GM19193 (cell line): ENCODE data around the gene CDH13.

Source experiments
- POLR2A ChIP-seq: IDR thresholded peaks from 4 replicates; pipeline ENCODE4 v1.6.1; 2011; ENCODE audit not compliant: insufficient read depth, insufficient read length; ENCODE audit errors: extremely low read depth

The CDH13 gene

DNA sequence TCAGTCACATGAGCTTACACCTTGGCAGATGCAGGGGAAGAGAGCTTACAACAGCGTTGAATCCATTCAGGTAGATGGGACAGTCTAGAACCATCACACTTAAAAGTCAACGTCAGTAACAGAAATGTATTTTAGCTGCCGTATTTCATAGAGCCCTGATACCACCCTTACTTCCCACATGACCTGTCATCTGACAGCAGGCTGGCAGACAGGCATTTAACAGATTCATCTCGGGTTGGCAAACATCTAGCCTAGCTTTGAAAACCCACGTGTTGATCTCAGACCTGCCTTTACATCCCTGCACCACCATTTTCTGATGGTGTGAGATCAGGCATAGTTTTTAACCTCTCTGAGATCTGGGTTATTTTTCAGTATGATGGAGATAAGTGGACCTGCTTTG lies 1003.1 kb downstream of the CDH13 start:
- TF ChIP-seq POLR2A = no peak

DNA sequence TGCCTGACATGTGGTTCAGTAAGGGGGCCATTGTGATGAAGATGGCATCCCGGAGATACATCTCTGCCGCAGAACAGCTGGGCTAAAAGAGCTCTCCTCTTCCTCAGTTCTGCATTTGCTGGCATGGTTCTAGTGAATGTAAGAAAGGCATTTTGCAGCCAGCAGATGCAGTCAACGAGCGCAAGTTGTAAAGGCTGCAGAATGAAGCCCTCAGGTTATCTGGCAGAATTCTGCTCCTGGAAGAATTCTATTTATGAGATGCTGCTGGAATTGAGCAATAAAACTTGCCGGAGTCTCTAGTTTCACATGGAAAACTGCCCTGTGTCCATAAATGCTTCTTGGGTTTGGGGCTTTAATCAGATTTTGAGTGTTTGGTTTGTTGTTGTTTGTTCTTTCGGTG lies 1004.2 kb downstream of the CDH13 start:
- no peak for TF ChIP-seq POLR2A

DNA sequence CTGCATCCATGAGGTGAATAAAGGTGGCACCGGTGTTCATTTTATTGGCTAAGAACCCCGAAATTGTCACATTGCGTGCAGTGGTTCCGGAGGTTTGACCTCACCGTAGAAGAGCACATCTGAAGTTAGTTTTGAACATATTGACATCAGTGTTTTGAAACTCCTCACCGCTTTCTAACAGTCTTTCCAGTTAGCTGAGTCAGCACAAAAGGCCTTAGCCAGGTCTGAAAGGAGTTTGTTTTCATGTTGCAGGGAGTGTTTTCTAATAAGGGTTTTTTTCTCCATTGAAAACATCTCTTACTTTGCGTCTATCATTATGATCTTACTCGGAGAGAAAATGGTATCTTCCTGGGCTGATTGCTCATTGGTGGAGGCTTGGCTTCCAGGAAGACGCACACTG lies 1006.5 kb downstream of the CDH13 start:
- no peak for TF ChIP-seq POLR2A

DNA sequence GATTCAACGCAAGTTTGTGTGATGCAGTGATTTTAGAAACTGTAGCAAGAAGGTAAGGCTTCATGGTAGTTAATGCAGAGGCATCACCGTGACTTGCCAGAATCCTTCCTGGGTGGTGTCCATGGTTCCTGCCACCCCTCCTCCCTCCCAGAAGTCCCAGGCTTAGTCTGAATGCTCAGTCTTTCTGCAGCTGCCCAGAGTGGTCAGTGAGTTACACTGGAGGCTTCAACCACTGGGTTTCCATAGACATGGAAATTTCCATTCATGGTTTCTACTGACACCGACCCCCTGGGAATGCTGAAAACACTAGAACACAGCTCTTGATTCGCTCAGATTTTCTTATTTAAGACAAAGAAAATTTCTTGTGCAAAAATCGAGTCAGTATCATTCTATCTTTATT lies 1021.6 kb downstream of the CDH13 start:
- TF ChIP-seq POLR2A = no peak

DNA sequence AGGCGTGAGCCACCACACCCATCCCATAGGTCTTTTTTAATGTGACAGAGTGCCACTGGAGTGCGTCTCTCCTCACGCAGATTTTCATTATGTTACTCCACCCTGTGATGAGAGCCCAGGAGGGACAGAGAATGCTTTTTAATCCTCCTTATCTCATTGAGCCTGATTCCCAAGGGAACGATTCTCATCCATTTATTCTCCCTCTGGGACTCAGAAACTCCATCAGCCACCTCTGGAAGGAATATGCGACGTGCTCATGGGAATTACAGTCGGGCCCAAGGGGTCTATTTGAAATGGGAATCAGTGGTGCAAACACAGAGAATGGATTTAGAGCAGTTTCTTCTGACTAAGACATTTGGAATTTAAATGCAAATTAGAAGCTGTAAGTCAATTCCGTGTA lies 1025.1 kb downstream of the CDH13 start:
- TF ChIP-seq POLR2A = no peak

DNA sequence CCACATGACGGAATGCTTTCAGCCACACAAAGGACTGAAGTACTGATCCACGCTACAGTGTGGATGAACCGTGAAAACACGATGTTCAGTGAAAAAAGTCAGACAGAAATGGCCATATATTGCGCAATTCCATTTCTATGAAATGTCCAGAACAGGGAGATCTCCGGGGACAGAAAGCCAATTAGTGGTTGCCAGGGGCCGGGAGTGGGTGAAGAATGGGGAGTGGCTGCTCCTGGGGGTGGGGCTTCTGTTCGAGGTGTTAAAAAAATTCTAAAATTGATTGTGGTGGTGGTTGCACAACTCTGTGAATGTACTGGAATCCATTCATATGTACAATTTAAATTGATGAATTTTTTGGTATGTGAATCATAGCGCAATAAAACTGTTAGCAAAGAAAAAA lies 1026.2 kb downstream of the CDH13 start:
- TF ChIP-seq POLR2A = no peak

DNA sequence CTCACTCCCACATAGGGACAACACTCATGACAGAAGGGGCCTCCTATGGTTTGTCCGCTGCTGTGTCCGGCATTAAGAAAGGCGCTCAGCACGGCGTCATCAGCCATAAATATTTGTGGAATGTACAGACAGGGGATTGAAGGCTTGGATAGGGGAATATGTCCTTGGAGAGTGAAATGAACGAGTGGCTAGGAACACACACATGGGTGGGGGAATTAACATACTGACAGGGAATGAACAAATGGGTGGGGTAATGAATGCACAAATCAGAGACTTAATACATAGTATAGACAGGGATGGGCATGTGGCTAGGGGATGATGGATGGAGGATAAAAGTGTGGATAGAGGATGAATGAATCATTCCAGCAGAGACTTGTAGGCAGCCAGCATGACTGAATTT lies 1027.0 kb downstream of the CDH13 start:
- no peak for TF ChIP-seq POLR2A

DNA sequence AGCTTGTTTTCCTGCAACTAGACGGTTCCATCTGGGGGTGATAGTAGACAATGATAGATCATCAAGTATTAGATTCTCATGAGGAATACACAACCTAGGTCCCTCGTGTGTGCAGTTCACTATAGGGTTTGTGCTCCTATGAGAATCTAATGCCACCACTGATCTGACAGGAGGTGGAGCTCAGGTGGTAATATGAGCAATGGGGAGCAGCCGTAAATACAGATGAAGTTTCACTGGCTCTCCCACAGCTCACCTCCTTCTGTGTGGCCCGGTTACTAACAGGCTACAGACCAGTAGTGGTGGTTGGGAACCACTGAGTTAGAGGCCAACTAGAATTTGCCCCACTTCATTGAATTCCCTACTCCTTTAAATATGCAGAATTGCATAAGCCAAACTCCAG lies 1033.5 kb downstream of the CDH13 start:
- no peak for TF ChIP-seq POLR2A

DNA sequence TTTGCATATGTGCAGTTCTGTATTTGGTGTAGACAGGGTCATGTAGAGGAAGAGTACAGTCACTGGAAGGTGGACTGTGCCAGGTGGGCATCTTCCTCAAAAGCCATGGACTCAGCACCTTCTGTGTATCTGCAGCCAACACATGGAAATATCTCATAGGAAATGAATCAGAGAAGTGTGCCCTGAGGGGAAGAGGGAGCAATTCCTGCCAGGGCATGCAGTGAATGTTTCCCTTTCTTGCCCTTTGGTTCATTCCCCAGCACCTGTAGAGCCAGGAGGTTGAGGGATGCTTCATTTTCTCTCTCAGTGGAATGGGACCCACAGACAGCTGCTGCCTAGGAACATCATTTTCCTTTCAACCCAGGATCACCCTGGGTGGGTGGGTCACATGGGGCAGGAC lies 1034.9 kb downstream of the CDH13 start:
- TF ChIP-seq POLR2A = no peak

DNA sequence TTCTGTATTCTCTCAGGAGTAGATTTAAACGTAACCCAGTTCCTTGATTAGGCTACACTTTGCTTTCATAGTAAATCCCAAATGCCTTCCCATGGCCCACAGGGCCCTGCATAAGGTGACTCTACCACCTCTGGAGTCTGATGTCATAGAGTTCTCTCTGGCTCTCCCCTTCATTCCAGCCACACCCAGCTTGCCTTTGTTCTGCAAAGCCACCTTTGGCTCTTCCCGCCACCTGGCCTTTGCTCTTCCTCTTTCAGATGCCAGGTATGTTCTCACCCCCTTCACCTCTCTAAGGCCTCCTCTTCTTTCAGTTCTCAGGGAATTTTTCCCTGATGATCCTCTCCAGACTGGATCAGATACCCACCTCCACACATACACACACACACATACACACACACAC lies 1039.7 kb downstream of the CDH13 start:
- no peak for TF ChIP-seq POLR2A

DNA sequence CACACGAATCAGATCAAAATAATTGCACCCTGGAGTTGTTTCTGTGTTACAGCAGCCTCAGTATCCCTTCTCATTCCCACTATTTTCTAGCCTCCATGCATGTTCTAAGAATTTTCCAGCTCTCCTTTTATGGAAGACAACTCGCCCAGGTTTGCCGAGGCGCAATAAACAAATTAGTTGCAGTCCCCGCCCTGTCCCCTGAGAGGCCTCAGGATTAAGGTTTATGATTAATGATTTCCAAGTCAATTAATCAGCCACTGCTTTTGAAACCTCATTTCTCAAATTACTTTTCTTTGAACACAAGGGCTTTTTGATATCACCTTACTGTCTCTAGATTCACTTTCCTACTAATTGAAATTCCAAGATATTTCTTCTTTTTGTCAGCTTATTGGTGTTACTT lies 1042.7 kb downstream of the CDH13 start:
- TF ChIP-seq POLR2A = no peak

DNA sequence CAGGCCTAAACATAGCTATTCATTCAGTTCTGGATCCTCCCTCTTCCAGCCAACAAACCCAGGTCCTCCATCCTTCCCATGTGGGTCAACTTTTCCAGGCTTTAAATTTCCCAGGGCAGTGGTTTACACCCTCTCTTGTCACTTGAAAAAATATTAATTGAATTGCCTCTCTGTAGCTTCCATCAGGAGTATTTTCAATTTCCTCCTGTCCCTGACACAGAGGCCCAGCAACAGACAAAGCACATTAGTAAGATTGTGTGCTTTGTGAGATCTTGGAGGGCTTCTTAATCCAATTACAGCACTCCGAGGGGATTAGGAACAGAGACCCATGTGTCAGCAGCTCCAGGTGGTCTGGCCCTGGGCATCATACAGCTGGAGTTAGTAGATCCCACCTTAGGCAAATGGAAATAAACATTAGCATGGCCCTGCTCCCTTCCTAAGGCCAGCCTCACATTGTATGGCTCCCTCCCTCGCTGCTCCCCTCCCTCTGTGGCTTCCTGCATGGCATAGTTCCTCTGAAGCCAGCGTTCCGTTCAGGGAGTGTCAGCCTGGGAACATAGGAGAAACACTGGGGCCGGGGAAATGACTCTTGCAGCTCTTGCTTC lies 1048.3 kb downstream of the CDH13 start:
- no peak for TF ChIP-seq POLR2A

DNA sequence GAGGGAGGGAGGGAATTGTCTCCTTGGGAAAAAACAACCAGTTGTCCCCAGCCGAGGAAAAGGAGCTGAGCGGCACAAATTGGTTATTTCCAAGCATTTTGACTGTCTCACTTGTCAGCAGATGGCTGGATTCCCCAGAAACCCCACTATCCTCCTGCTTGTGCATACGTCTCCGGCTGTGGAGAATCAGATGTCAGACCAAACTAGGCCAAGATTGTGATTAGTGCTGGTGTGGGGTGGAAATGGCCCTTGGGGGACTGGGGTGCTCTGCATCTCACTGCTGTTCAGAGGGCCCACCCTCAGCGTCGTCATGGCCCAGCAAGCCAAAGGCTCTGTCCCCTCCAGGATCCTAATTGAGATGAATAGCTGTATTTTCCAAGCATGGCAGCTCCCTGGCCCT lies 1049.3 kb downstream of the CDH13 start:
- TF ChIP-seq POLR2A = no peak

DNA sequence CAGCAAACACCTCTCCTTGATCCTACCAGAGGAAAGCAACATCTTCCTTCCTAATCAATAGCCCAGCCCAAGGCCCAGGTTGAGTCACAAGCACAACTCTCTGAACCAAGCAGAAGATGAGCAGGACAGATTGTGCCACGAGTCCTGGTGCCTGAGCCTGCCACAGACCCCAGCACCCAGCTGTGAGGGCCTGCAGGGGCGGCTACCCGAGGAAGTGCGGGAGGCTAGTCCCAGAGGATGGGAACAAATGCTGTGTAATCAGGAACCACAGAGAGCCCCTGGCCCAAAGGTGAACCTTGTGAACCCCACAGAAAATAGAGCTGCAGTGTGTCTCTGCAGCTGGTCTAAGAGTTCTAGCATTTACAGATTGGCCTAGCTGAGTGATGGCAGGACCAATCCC lies 1054.2 kb downstream of the CDH13 start:
- no peak for TF ChIP-seq POLR2A

DNA sequence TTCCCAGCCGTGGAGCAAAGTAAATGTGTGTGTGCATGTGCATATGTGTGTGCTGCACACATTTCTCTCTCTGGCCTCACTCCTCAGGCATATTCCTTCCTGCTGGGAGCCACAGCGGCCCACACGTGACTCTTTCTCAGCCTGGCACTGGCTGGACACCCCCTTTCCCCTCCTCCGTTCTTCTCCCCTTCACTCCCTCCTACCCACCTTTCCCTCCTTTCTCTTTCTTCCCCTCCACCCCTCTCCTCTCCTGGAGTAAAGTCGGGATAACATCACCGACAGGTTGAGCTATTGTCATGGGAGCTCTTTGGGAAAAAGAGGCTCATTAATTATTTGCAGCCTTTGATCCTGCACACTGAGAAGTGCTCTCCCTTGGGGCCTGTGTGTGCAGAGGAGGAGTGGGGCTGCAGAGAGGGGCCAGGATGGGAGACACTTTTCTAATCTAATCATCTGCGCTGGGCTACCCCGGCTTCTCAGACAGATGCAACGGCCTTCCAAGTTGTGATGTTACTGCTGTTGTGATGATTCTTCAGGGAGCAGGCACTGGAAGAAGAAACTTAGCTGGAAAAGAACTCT lies 1054.7 kb downstream of the CDH13 start:
- TF ChIP-seq POLR2A = no peak

DNA sequence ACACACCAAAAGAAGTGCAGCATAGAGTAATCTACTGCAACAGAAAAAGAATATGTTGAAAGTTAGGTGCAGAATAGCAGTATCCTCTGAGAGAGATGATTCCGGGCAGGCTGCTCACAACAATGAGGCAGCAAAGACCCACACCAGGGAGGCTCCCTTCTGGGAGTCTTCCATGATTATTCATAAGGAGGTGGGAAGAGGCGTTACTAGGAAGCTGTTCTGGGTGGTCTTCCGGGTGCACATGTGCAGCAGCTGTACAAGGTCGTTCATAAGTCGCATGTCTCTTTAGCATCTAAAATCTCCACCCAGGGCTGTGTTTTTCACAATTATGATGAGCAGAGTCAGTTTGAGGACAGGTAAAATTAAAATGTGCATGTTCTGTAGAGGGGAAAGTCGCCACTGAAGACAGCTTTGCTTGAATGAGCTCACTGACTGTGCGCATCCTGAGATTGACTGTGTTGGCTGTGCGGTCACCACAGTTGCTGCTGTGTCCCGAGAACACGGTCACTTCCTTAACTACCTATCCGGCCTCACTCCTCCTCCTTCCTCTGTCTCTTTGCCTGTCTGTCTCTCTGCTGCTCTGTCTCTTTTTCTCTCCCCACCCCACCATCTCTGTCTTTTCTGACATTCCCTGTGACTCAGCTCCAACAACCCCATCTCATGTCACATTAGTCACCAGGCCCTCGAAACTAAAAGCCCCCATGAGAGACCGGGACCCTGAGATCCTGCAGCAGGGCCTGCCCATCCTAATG lies 1055.5 kb downstream of the CDH13 start:
- no peak for TF ChIP-seq POLR2A
